ENCODE data around the gene KISS1R. TPM values are rescaled to one million over a fixed set of nuclear protein-coding genes. Genes with fewer than 3 reads are reported as not detected.

The KISS1R gene
- total RNA-seq, 4 donors from 2014 or later = 0.29 TPM; not detected in 3

DNA sequence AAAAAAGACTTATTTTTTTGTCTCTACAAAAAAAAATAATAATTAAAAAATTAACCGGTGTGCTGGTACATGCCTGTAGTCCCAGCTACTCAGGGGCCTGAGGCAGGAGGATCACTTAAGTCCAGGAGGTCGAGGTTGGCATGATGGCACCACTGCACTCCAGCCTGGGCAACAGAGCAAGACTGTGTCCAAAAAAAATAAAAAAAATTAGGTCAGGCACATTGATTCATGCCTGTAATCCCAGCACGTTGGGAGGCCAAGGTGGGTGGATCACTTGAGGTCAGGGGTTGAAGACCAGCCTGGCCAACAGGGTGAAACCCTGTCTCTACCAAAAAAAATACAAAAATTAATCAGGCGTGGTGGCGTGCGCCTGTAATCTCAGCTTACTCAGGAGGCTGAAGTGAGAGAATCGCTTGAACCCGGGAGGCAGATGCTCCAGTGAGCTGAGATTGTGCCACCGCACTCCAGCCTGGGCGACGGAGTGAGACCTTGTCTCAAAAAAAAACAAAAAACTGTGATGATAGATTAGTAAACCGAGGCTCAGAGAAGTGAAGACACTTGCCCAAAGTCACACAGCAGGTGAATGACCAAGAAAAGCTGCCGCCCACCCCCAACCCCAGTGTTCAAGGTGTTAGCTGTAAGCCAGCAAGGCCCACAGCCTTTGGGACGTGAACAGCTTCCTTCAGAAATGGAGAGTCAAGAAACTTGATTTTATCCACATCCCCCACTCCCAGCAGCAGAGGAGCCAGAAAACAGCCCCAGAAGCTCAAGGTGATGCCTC lies 14.5 kb upstream of the KISS1R start:
- peaks cover 8% of the 10 kb centered on the region for H3K4me1 ChIP-seq
- TF ChIP-seq, protein P1, sequence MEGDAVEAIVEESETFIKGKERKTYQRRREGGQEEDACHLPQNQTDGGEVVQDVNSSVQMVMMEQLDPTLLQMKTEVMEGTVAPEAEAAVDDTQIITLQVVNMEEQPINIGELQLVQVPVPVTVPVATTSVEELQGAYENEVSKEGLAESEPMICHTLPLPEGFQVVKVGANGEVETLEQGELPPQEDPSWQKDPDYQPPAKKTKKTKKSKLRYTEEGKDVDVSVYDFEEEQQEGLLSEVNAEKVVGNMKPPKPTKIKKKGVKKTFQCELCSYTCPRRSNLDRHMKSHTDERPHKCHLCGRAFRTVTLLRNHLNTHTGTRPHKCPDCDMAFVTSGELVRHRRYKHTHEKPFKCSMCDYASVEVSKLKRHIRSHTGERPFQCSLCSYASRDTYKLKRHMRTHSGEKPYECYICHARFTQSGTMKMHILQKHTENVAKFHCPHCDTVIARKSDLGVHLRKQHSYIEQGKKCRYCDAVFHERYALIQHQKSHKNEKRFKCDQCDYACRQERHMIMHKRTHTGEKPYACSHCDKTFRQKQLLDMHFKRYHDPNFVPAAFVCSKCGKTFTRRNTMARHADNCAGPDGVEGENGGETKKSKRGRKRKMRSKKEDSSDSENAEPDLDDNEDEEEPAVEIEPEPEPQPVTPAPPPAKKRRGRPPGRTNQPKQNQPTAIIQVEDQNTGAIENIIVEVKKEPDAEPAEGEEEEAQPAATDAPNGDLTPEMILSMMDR (IDR thresholded peaks at IDR 0.05) = no peak
- TF ChIP-seq POLR2A (IDR thresholded peaks at IDR 0.05) = no peak
- no peak for TF ChIP-seq EP300 (IDR thresholded peaks at IDR 0.05)
- TF ChIP-seq POLR2AphosphoS5 (IDR thresholded peaks at IDR 0.05) = no peak
- H3K27ac ChIP-seq = no peak overlapping the region
- no peaks in the 10 kb centered on the region for H3K27me3 ChIP-seq
- peaks cover 15% of the 10 kb centered on the region for H3K36me3 ChIP-seq
- no peak for DNase-seq (ENCODE audit: low spot score in 2 of 2)
- H3K4me3 ChIP-seq = no peak overlapping the region
- 86% methylated on average over 14 of the region's 14 CpGs for WGBS
- no peaks in the 10 kb centered on the region for H3K9me3 ChIP-seq

DNA sequence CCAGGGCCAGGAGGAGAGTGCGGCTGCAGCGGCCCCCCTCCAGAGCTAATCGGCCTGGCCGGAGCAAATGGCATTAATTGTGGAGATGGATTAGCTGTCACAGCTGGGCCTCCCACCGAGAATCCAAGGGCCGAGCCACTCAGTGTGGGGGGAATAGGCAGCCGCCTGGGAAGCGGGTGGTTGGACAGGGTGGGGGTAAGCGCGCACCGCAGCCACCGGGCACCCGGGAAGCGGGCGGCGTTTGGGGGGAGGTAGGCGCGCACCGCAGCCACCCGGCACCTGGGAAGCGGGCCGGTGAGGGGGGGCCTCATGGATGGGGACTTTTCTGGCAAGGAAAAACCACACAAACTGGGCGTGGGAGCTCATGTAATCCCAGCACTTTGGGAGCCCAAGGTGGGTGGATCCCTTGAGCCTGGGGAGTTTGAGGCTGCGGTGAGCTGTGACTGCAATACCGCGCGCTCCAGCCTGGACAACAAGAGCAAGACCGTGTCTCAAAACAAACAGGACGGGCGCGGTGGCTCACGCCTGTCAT lies 13.8 kb upstream of the KISS1R start:
- H3K27me3 ChIP-seq = no peaks in the 10 kb centered on the region
- H3K27ac ChIP-seq = no peak overlapping the region
- H3K36me3 ChIP-seq = peaks cover 12% of the 10 kb centered on the region
- no peak for DNase-seq (ENCODE audit: low spot score in 2 of 2)
- no peak overlapping the region for H3K4me3 ChIP-seq
- TF ChIP-seq POLR2A (IDR thresholded peaks at IDR 0.05) (no peak), EP300 (IDR thresholded peaks at IDR 0.05) (no peak), POLR2AphosphoS5 (IDR thresholded peaks at IDR 0.05) (no peak)
- TF ChIP-seq, protein P1 (IDR thresholded peaks at IDR 0.05) = no peak
- H3K4me1 ChIP-seq = peaks cover 9% of the 10 kb centered on the region
- 80% methylated on average over 1 of the region's 32 CpGs for WGBS
- no peaks in the 10 kb centered on the region for H3K9me3 ChIP-seq

DNA sequence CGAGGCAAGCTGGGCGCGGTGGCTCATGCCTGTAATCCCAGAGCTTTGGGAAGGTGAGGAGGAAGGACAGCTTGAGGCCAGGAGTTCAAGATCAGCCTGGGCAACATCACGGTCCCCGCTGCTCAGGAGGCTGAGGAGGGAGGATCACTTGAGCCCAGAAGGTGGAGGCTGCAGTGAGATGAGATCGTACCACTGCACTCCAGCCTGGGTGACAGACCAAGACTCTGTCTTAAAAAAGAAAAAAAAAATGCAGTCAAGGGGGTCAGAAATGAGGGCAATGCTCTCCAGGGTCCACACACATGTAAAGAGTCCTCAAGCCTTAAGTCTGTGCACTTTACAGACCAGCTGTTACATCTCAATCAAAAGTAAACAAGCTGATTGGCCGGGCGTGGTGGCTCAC lies 12.6 kb upstream of the KISS1R start:
- Histone ChIP-seq H3K27ac (no peak overlapping the region), H3K4me3 (no peak overlapping the region), H3K27me3 (no peaks in the 10 kb centered on the region), H3K4me1 (peaks cover 20% of the 10 kb centered on the region), H3K36me3 (peaks cover 3% of the 10 kb centered on the region), H3K9me3 (no peaks in the 10 kb centered on the region)
- WGBS = 91% methylated on average over 8 of the region's 8 CpGs
- TF ChIP-seq, protein P1 (IDR thresholded peaks at IDR 0.05) = no peak
- TF ChIP-seq POLR2A (IDR thresholded peaks at IDR 0.05) (no peak), POLR2AphosphoS5 (IDR thresholded peaks at IDR 0.05) (no peak), EP300 (IDR thresholded peaks at IDR 0.05) (no peak)
- DNase-seq (ENCODE audit: low spot score in 2 of 2) = no peak

DNA sequence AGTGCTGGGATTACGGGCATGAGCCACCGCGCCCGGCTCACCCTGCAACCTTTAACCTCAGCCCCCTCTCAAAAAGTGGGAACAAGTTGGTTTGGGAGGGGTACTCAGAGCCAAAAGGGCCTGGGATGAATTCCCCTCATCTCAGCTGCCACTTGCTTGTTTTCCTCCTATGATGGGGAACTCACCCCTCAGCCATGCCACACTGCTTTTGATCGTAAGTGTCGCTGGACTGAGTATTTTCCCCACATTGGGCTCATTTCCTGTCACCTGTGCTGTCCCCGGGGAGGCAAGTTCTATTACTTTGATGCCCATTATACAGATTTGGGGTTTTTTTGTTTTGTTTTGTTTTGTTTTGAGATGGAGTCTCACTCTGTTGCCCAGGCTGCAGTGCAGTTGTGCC lies 10.7 kb upstream of the KISS1R start:
- TF ChIP-seq, protein P1 (IDR thresholded peaks at IDR 0.05) = no peak
- no peak for TF ChIP-seq POLR2AphosphoS5 (IDR thresholded peaks at IDR 0.05)
- TF ChIP-seq POLR2A (IDR thresholded peaks at IDR 0.05) = no peak
- no peak for TF ChIP-seq EP300 (IDR thresholded peaks at IDR 0.05)
- Histone ChIP-seq H3K4me3 (no peak overlapping the region), H3K36me3 (no peaks in the 10 kb centered on the region), H3K4me1 (peaks cover 22% of the 10 kb centered on the region), H3K27me3 (no peaks in the 10 kb centered on the region), H3K9me3 (no peaks in the 10 kb centered on the region), H3K27ac (no peak overlapping the region)
- 86% methylated on average over 7 of the region's 7 CpGs for WGBS
- no peak for DNase-seq (ENCODE audit: low spot score in 2 of 2)

DNA sequence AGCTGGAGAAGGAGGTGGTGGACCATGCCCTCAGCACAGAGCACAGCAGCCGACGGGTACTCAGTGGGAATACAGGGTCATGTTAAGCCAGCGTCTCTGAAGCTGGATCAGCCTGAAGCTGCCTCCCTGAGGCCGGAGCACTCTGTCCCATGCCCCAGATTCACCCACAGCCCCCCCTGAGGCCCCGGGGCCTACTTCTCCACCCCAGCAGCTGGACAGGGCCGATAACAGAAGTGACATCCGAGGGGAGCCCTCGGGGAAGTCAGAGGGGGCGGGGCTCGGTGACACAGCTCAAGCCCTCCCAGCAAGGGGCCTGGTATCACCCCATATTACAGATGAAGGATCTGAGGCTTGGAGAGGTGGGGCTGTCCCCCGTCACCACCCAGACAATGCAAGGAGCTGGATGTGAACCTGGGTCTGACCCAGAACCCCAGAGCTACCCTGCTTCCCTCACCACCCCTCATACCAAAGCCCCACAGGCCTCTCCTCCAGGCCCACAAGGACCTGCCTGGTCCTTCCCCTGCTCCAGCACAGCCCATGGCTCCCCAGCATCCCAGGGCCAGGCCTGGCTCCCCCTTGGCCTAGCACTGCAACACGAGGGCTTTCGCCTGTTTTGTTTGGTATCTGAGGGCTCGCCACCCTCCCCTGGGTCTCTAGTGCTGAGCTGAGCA lies 9.8 kb upstream of the KISS1R start:
- DNase-seq (ENCODE audit: low spot score in 2 of 2) = no peak
- H3K9me3 ChIP-seq = no peaks in the 10 kb centered on the region
- H3K27ac ChIP-seq = no peak overlapping the region
- no peak for TF ChIP-seq POLR2AphosphoS5 (IDR thresholded peaks at IDR 0.05)
- WGBS = 93% methylated on average over 6 of the region's 14 CpGs
- H3K27me3 ChIP-seq = no peaks in the 10 kb centered on the region
- no peak overlapping the region for H3K4me3 ChIP-seq
- H3K4me1 ChIP-seq = peaks cover 29% of the 10 kb centered on the region
- no peaks in the 10 kb centered on the region for H3K36me3 ChIP-seq

Data from suprapubic skin (tissue), 4 donors.